HCT116 (cell line): Measurements from ENCODE around the gene STAP2. TPM values are rescaled to one million over a fixed set of nuclear protein-coding genes. Genes with fewer than 3 reads are reported as not detected.

Source experiments
- ATAC-seq: fragments of 200-7000 bp; cut with Tn5 transposase; 2 replicates; pipeline ENCODE4 v1.9.1; 2020; ENCODE audit warnings: mild to moderate bottlenecking, moderate library complexity
- BruUV-seq: library from RNA; stranded (reverse); fragments of 400-500 nt; replicated peaks from 2 replicates; lab custom pipeline; 2021; lab: Mats Ljungman, UMichigan
- CTCF ChIA-PET: fragments of 300-600 bp; sonication (Branson Sonifier 250); formaldehyde crosslinking; loops from one replicate; lab custom pipeline; 2021; ENCODE audit warnings: antibody characterized with exemption; lab: Charles Lee
- POLR2A ChIA-PET: fragments of 300-600, 350-600 bp; sonication (Branson Sonifier 250); formaldehyde crosslinking; loops from one replicate; lab custom pipeline; 2021; ENCODE audit warnings: antibody characterized with exemption; lab: Charles Lee
- RAD21 ChIA-PET, 2 experiments: fragments of 300-600 bp; sonication (Branson Sonifier 250); formaldehyde crosslinking; loops; one replicate each; lab custom pipeline; 2023; ENCODE audit warnings: low total read pairs in 2 of 2; ENCODE audit not compliant: uncharacterized antibody in 2 of 2, unreplicated experiment in 2 of 2, low non-redundant PET in 1 of 2; lab: Charles Lee
- DNase-seq: peaks from one replicate; pipeline ENCODE4 v3.0.0-alpha.2; 2010; ENCODE audit warnings: low read depth, low spot score
- H2AFZ ChIP-seq: fragments of 200-600 bp; shearing (Covaris generic), sonication (generic); 2 replicates; pipeline ENCODE4 v1.6.1; 2017; ENCODE audit warnings: low read depth, mixed run types, mixed read lengths, antibody characterized with exemption, low read length; ENCODE audit not compliant: poor library complexity, severe bottlenecking
- H3K27ac ChIP-seq: 2 replicates; pipeline ENCODE4 v1.5.1; 2012; ENCODE audit warnings: low read depth, low read length
- H3K27me3 ChIP-seq: fragments of 200-600 bp; sonication (generic); 2 replicates; pipeline ENCODE4 v1.6.1; 2016; ENCODE audit warnings: mixed run types, low read length, mixed read lengths; ENCODE audit not compliant: insufficient read depth
- H3K36me3 ChIP-seq, 2 experiments: fragments of 200-500 bp in 1 of 2; fragments of 200-600 bp in 1 of 2; sonication (Bioruptor generic) in 1 of 2; sonication (generic) in 1 of 2; 2 replicates each; pipeline versions ENCODE4 v1.5.1 to v1.6.1; 2014 to 2016; ENCODE audit warnings: low read length in 2 of 2, inconsistent platforms in 1 of 2, mixed read lengths in 1 of 2, mixed run types in 1 of 2; ENCODE audit not compliant: insufficient read depth in 2 of 2, control insufficient read depth in 1 of 2
- H3K4me1 ChIP-seq, 2 experiments: fragments of 200-600 bp in 1 of 2; sonication (generic) in 1 of 2; 2 replicates each; pipeline versions ENCODE4 v1.5.1 to v1.6.1; 2012 to 2017; ENCODE audit warnings: low read length in 2 of 2, inconsistent platforms in 1 of 2, mild to moderate bottlenecking in 1 of 2, mixed read lengths in 1 of 2, mixed run types in 1 of 2, moderate library complexity in 1 of 2; ENCODE audit not compliant: insufficient read depth in 2 of 2, control insufficient read depth in 1 of 2
- H3K4me2 ChIP-seq: fragments of 200-600 bp; sonication (generic); 2 replicates; pipeline ENCODE4 v1.6.1; 2017; ENCODE audit warnings: mixed run types, low read length, mixed read lengths
- H3K4me3 ChIP-seq, 2 experiments: fragments of 200-600 bp in 1 of 2; sonication (generic) in 1 of 2; replicated peaks in 1 of 2; 2 replicates each; pipeline ENCODE4 v1.5.1; 2011 to 2016; ENCODE audit warnings: low read length in 2 of 2, control low read depth in 1 of 2, low read depth in 1 of 2, mild to moderate bottlenecking in 1 of 2, mixed read lengths in 1 of 2, mixed run types in 1 of 2
- H3K79me2 ChIP-seq: fragments of 200-600 bp; sonication (generic); 2 replicates; pipeline ENCODE4 v1.6.1; 2017; ENCODE audit warnings: mild to moderate bottlenecking, mixed run types, low read length, moderate library complexity, mixed read lengths; ENCODE audit not compliant: insufficient read depth
- H3K9ac ChIP-seq: fragments of 200-600 bp; sonication (generic); 2 replicates; pipeline ENCODE4 v1.6.1; 2016; ENCODE audit warnings: low read length, mixed read lengths
- H3K9me2 ChIP-seq: fragments of 200-600 bp; sonication (generic), shearing (Covaris generic); 2 replicates; pipeline ENCODE4 v1.6.1; 2017; ENCODE audit warnings: mixed run types, mild to moderate bottlenecking, moderate library complexity; ENCODE audit not compliant: insufficient read depth
- H3K9me3 ChIP-seq, 2 experiments: fragments of 200-500 bp in 1 of 2; fragments of 200-600 bp in 1 of 2; sonication (Bioruptor generic) in 1 of 2; sonication (generic) in 1 of 2; 2 replicates each; pipeline ENCODE4 v1.6.1; 2014 to 2017; ENCODE audit warnings: low read length in 2 of 2, mixed read lengths in 2 of 2, inconsistent platforms in 1 of 2, low read depth in 1 of 2, mild to moderate bottlenecking in 1 of 2, mixed run types in 1 of 2, moderate library complexity in 1 of 2; ENCODE audit not compliant: control insufficient read depth in 1 of 2, insufficient read depth in 1 of 2
- H4K20me1 ChIP-seq: fragments of 200-600 bp; sonication (generic), shearing (Covaris generic); 2 replicates; pipeline ENCODE4 v1.6.1; 2017; ENCODE audit warnings: mixed run types, mild to moderate bottlenecking, moderate library complexity; ENCODE audit not compliant: insufficient read depth
- EGR1 ChIP-seq: IDR thresholded peaks from 2 replicates; pipeline ENCODE4 v1.6.1; 2012; ENCODE audit warnings: low read depth
- EZH2phosphoT487 ChIP-seq: fragments of 200-600 bp; IDR thresholded peaks from 2 replicates; pipeline ENCODE4 v1.6.1; 2018; ENCODE audit warnings: antibody characterized with exemption, borderline replicate concordance
- JUND ChIP-seq: IDR thresholded peaks from 2 replicates; pipeline ENCODE4 v1.6.1; 2012
- POLR2A ChIP-seq: IDR thresholded peaks from 2 replicates; pipeline ENCODE4 v1.7.0; 2011; ENCODE audit warnings: borderline replicate concordance; ENCODE audit not compliant: insufficient read depth, insufficient read length; ENCODE audit errors: extremely low read depth
- REST ChIP-seq: IDR thresholded peaks from 2 replicates; pipeline ENCODE4 v1.6.1; 2012; ENCODE audit warnings: low read depth
- SP1 ChIP-seq: IDR thresholded peaks from 2 replicates; pipeline ENCODE4 v1.6.1; 2012; ENCODE audit warnings: low read depth
- SRF ChIP-seq: IDR thresholded peaks from 2 replicates; pipeline ENCODE4 v1.6.1; 2012; ENCODE audit warnings: low read depth
- TCF7L2 ChIP-seq: IDR thresholded peaks from 2 replicates; pipeline ENCODE4 v1.7.0; 2011; ENCODE audit warnings: borderline replicate concordance, inconsistent platforms; ENCODE audit not compliant: insufficient read depth, insufficient read length; ENCODE audit errors: extremely low read depth
- ZBTB33 ChIP-seq: IDR thresholded peaks from 2 replicates; pipeline ENCODE4 v1.6.1; 2011; ENCODE audit warnings: mild to moderate bottlenecking, low read length, moderate library complexity; ENCODE audit not compliant: insufficient replicate concordance; ENCODE audit errors: extremely low read depth
- ZFX ChIP-seq: fragments of 450-650 bp; IDR thresholded peaks from 2 replicates; pipeline ENCODE4 v1.6.1; 2017
- intact Hi-C: fragments of 100-400 bp; cut with micrococcal nuclease; formaldehyde crosslinking; loops from 2 replicates; pipeline ENCODE4 v1.10.0; 2022
- total RNA-seq: library from RNA; stranded (reverse); gene quantifications from one replicate; pipeline ENCODE4 v1.2.1, GENCODE V29; 2021; ENCODE audit not compliant: unreplicated experiment
- TF ChIP-seq, protein P1 (sequence below), 3 experiments: fragments of 200-600 bp in 1 of 3; sonication (generic) in 1 of 3; IDR thresholded peaks in 2 of 3; conservative IDR thresholded peaks in 1 of 3; 2 replicates each; pipeline ENCODE4 v1.5.1; 2012 to 2017; ENCODE audit warnings: low read depth in 2 of 3, low read length in 2 of 3, antibody characterized with exemption in 1 of 3, borderline replicate concordance in 1 of 3, control low read depth in 1 of 3, mild to moderate bottlenecking in 1 of 3, mixed read lengths in 1 of 3, mixed run types in 1 of 3, moderate library complexity in 1 of 3; ENCODE audit not compliant: insufficient read depth in 1 of 3
- TF ChIP-seq, protein P2 (sequence below): IDR thresholded peaks from 2 replicates; pipeline ENCODE4 v1.6.1; 2012

Gene STAP2
- total RNA-seq, 1 experiment from 2014 or later: 2.1 TPM

DNA sequence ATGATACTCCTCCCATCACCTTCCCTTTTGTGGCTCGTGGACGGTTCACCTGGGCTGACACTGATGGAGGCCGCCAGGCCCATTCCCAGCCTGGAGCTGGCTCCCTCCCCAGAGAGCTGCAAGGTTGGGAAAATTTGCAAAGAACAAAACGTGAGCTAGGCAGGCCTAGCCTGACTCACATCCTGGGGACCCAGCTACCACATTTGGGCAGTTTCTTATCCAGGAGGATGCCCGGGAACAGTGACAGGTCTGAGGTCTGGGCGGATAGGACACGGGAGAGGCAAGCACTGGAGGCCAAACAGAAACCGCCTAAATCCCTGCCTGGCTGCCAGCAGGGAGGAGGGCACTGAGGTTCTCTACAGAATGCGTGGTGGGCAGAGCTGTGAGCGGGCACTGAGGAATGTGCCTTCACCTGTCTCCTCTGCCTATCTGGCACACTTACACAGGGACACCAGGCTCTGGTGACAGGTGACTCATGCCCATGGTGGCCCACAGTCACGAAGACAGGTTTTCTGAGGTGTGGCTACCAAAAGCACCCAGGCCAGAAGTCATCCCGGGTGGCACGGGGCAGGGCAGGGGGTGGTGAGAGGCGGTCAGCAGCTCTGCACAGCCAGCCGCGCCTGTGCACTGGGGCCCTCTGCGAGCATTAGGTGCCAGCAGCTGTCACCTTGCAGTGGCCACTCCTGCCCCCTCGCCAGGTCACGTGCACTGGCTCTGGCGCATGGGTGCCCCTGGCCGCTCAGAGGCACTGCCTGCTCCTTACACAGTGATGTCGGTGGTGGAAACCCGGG is 38.6 kb upstream of the STAP2 start (continued):
- TF ChIP-seq ZBTB33 (no peak), ZFX (no peak), TCF7L2 (no peak), JUND (peak; percentile 59), SRF (no peak), EZH2phosphoT487 (no peak)
- TF ChIP-seq, protein P1, sequence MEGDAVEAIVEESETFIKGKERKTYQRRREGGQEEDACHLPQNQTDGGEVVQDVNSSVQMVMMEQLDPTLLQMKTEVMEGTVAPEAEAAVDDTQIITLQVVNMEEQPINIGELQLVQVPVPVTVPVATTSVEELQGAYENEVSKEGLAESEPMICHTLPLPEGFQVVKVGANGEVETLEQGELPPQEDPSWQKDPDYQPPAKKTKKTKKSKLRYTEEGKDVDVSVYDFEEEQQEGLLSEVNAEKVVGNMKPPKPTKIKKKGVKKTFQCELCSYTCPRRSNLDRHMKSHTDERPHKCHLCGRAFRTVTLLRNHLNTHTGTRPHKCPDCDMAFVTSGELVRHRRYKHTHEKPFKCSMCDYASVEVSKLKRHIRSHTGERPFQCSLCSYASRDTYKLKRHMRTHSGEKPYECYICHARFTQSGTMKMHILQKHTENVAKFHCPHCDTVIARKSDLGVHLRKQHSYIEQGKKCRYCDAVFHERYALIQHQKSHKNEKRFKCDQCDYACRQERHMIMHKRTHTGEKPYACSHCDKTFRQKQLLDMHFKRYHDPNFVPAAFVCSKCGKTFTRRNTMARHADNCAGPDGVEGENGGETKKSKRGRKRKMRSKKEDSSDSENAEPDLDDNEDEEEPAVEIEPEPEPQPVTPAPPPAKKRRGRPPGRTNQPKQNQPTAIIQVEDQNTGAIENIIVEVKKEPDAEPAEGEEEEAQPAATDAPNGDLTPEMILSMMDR (IDR thresholded peaks at IDR 0.05 in 2 of 3, conservative IDR thresholded peaks at IDR 0.05 in 1 of 3; ENCODE audit: borderline replicate concordance in 1 of 3, insufficient read depth in 1 of 3, low read depth in 2 of 3, low read length in 2 of 3): no peak
- TF ChIP-seq, protein P2, sequence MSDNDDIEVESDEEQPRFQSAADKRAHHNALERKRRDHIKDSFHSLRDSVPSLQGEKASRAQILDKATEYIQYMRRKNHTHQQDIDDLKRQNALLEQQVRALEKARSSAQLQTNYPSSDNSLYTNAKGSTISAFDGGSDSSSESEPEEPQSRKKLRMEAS: peak; percentile 76

DNA sequence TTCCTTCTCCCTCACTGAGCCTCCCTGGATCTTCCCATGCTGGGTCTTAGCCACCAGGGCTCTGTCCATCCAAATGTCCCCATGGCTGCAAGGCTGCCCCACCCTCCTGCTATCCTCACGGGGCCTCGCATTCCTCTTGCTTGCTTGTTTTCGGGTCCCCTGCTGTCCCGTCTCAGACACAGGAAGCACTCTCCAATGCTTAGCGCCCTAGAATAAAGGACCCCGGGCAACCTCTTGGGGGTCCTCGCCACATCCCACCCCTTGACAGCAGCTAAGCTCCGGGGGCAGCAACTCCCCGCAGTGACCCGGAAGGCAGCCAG is 38.0 kb upstream of the STAP2 start:
- BruUV-seq: no TSS peak
- Histone ChIP-seq H3K9me3 (no peaks in the 10 kb centered on the region), H3K9me2 (no peaks in the 10 kb centered on the region), H3K9ac (peak overlapping the region; percentile 77), H2AFZ (no peak overlapping the region), H3K4me1 (peaks cover 69 to 88% of the 10 kb centered on the region in 2 experiments), H3K4me3 (peak overlapping the region in 1 of 2 experiments; percentile 58; a peak in 1 of 4 replicates), H3K4me2 (peak overlapping the region; percentile 97), H3K36me3 (no peaks in the 10 kb centered on the region), H3K79me2 (peaks cover 85% of the 10 kb centered on the region), H3K27me3 (no peaks in the 10 kb centered on the region), H4K20me1 (peaks cover 3% of the 10 kb centered on the region; the same call in 1 of the 2 replicates), H3K27ac (peak overlapping the region; percentile 99)
- no peak for DNase-seq
- ChIA-PET CTCF (interaction anchor here (0.6 to 1.1 kb wide), 3 partner anchors 24 to 149 kb away, joined by 3 read pairs; partner anchors contain the start of gene CHAF1A), POLR2A (interaction anchor here (1.2 kb wide), 1 partner anchor 34 kb away, joined by 3 read pairs; the partner anchor contains the start of gene MPND), RAD21 (no interaction called here)
- ATAC-seq: no peak
- intact Hi-C loops: loop anchor here (2.0 kb wide), 1 partner anchor 24 kb away; the partner anchor contains the start of gene SH3GL1
- TF ChIP-seq SP1 (no peak), JUND (no peak; the same call in 1 of the 2 replicates), REST (no peak), ZBTB33 (no peak), TCF7L2 (no peak), EGR1 (no peak), POLR2A (no peak)
- TF ChIP-seq, protein P2: no peak
